HepG2 (cell line): ENCODE results near the gene FNDC3A. TPM values are rescaled to one million over a fixed set of nuclear protein-coding genes. Genes with fewer than 3 reads are reported as not detected.

Experiments used
- ARID5B ChIP-seq: IDR thresholded peaks from 2 replicates; pipeline ENCODE4 v1.4.0; 2020; ENCODE audit warnings: mild to moderate bottlenecking, missing genetic modification reagents
- HINFP ChIP-seq: sonication (generic); formaldehyde crosslinking; IDR thresholded peaks from 2 replicates; pipeline ENCODE4 v1.4.0; 2020; ENCODE audit warnings: low read depth, mild to moderate bottlenecking, missing genetic modification reagents
- HMGXB4 ChIP-seq, 2 experiments: sonication (generic) in 1 of 2; formaldehyde crosslinking in 1 of 2; IDR thresholded peaks; 2 replicates each; pipeline versions ENCODE4 v1.4.0 to v1.6.1; 2018 to 2020; ENCODE audit warnings: missing genetic modification reagents in 2 of 2, borderline replicate concordance in 1 of 2, low read depth in 1 of 2, mild to moderate bottlenecking in 1 of 2, missing biosample characterization in 1 of 2
- HNF1A ChIP-seq, 2 experiments: sonication (generic) in 1 of 2; formaldehyde crosslinking in 1 of 2; IDR thresholded peaks; 2 replicates each; pipeline versions ENCODE4 v1.4.0 to v1.6.1; 2016 to 2020; ENCODE audit warnings: borderline replicate concordance in 1 of 2, low read depth in 1 of 2, mild to moderate bottlenecking in 1 of 2, missing genetic modification reagents in 1 of 2
- NR0B2 ChIP-seq: sonication (generic); formaldehyde crosslinking; IDR thresholded peaks from 2 replicates; pipeline ENCODE4 v1.4.0; 2020; ENCODE audit warnings: mild to moderate bottlenecking, missing genetic modification reagents
- PCBP1 ChIP-seq: fragments of 200-400 bp; formaldehyde crosslinking; IDR thresholded peaks from 2 replicates; pipeline ENCODE4 v1.6.1; 2017; ENCODE audit warnings: mild to moderate bottlenecking, low read depth, low read length, borderline replicate concordance
- PHF21A ChIP-seq: sonication (generic); formaldehyde crosslinking; IDR thresholded peaks from 2 replicates; pipeline ENCODE4 v1.5.0; 2020; ENCODE audit warnings: mild to moderate bottlenecking, missing genetic modification reagents
- RARA ChIP-seq: IDR thresholded peaks from 2 replicates; pipeline ENCODE4 v1.6.1; 2016; ENCODE audit warnings: missing genetic modification reagents, missing compliant biosample characterization
- RXRA ChIP-seq: sonication (generic); formaldehyde crosslinking; IDR thresholded peaks from 2 replicates; pipeline ENCODE4 v1.5.1; 2020; ENCODE audit warnings: missing genetic modification reagents
- SOX6 ChIP-seq, 2 experiments: fragments of 450-650 bp in 1 of 2; sonication (generic) in 1 of 2; formaldehyde crosslinking in 1 of 2; IDR thresholded peaks; 2 replicates each; pipeline versions ENCODE4 v1.4.0 to v1.6.1; 2017 to 2020; ENCODE audit warnings: antibody characterized with exemption in 1 of 2, mild to moderate bottlenecking in 1 of 2, missing genetic modification reagents in 1 of 2
- YEATS4 ChIP-seq: sonication (generic); formaldehyde crosslinking; IDR thresholded peaks from 2 replicates; pipeline ENCODE4 v1.4.0; 2020; ENCODE audit warnings: missing genetic modification reagents, borderline replicate concordance
- ZC3H13 ChIP-seq: sonication (generic); formaldehyde crosslinking; IDR thresholded peaks from 2 replicates; pipeline ENCODE4 v1.8.1; 2023; ENCODE audit warnings: mild to moderate bottlenecking, missing genetic modification reagents, moderate library complexity
- ZNF543 ChIP-seq: sonication (generic); formaldehyde crosslinking; IDR thresholded peaks from 2 replicates; pipeline ENCODE4 v1.4.0; 2020; ENCODE audit warnings: mild to moderate bottlenecking, missing genetic modification reagents
- ZNF766 ChIP-seq: sonication (generic); formaldehyde crosslinking; IDR thresholded peaks from 2 replicates; pipeline ENCODE4 v1.5.0; 2020; ENCODE audit warnings: missing genetic modification reagents, borderline replicate concordance
- polyA plus RNA-seq, 8 experiments: library from polyadenylated mRNA; depleted of rRNA in 3 of 8; stranded (reverse) in 7 of 8; unstranded in 1 of 8; fragments of >200 nt; fragmentation: Illumina TruSeq in 4 of 8; extraction: Trizol in 4 of 8; gene quantifications; 2 replicates each; pipeline versions ENCODE4 v1.2.1 to v1.2.3, GENCODE V29; 2011 to 2016; ENCODE audit warnings: low read depth in 4 of 8, missing spikeins in 1 of 8, mixed read lengths in 1 of 8; ENCODE audit not compliant: insufficient read depth in 1 of 8
- total RNA-seq, 5 experiments: library from RNA; depleted of rRNA; stranded (reverse); fragments of >200 nt; fragmentation: Illumina TruSeq; extraction: Trizol; gene quantifications; 2 replicates each; pipeline ENCODE4 v1.2.3, GENCODE V29; 2016; ENCODE audit warnings: low read depth in 1 of 5

FNDC3A gene
- total and polyA plus RNA-seq, 2 of the 13 experiments (the other 11 are each of a cell fraction or from before 2014, with no cell fraction given) = 36.7 to 39.3 TPM

- TF ChIP-seq NR0B2 (CRISPR knock-in tag) (peak; percentile 68; the same call in 1 of the 2 replicates), HMGXB4 (CRISPR knock-in tag; IDR thresholded peaks at IDR 0.05; ENCODE audit: borderline replicate concordance in 1 of 2, low read depth in 1 of 2) (peak; percentile 27 to 70; a peak in 3 of 4 replicates), SOX6 (IDR thresholded peaks at IDR 0.05) (no peak), SOX6 (CRISPR knock-in tag; IDR thresholded peaks at IDR 0.05) (peak; percentile 89), ZNF543 (CRISPR knock-in tag) (0 out of 2 replicates have a peak, but pooled peaks have one; percentile 51), RXRA (CRISPR knock-in tag) (peak; percentile 76), YEATS4 (CRISPR knock-in tag) (peak; percentile 84; the same call in 1 of the 2 replicates), RARA (peak; percentile 68), PCBP1 (no peak), HINFP (no peak), PHF21A (CRISPR knock-in tag) (peak; percentile 75), HNF1A (IDR thresholded peaks at IDR 0.05; ENCODE audit: low read depth) (no peak), HNF1A (CRISPR knock-in tag; IDR thresholded peaks at IDR 0.05; ENCODE audit: borderline replicate concordance) (peak; percentile 50; the same call in 1 of the 2 replicates), ARID5B (CRISPR knock-in tag) (peak; percentile 60), ZNF766 (CRISPR knock-in tag) (peak; percentile 65; the same call in 1 of the 2 replicates), ZC3H13 (no peak)
Observed at GRCh38 chr13:49214917-49215376, 239.2 kb downstream of the FNDC3A start (continued).
